Measurements from ENCODE around the gene LRRC70.

LRRC70 gene

GRCh38 chr5:62575066-62575465 lies 3.6 kb upstream of the LRRC70 start:
- no peak for TF ChIP-seq OSR1 (CRISPR knock-in tag; IDR thresholded peaks at IDR 0.05)
- no peak for TF ChIP-seq RARB (CRISPR knock-in tag; IDR thresholded peaks at IDR 0.05)
- TF ChIP-seq CSDC2 (CRISPR knock-in tag; IDR thresholded peaks at IDR 0.05): no peak
- no peak for ATAC-seq

GRCh38 chr5:62575489-62575888 lies 3.1 kb upstream of the LRRC70 start:
- TF ChIP-seq ESRRG (CRISPR knock-in tag; IDR thresholded peaks at IDR 0.05) (no peak), CSRNP3 (CRISPR knock-in tag; IDR thresholded peaks at IDR 0.05) (no peak), POU6F1 (CRISPR knock-in tag; IDR thresholded peaks at IDR 0.05; ENCODE audit: borderline replicate concordance, low read depth) (no peak), ZFP30 (CRISPR knock-in tag; IDR thresholded peaks at IDR 0.05) (no peak), RARB (CRISPR knock-in tag; IDR thresholded peaks at IDR 0.05) (no peak)
- no peak for ATAC-seq

- no peak for ATAC-seq
- TF ChIP-seq SNAI2 (CRISPR knock-in tag; IDR thresholded peaks at IDR 0.05): no peak
- no peak for TF ChIP-seq PATZ1 (CRISPR knock-in tag; IDR thresholded peaks at IDR 0.05; ENCODE audit: borderline replicate concordance)
- no peak for TF ChIP-seq TSHZ2 (CRISPR knock-in tag; IDR thresholded peaks at IDR 0.05)
- no peak for TF ChIP-seq RARB (CRISPR knock-in tag; IDR thresholded peaks at IDR 0.05)
- no peak for TF ChIP-seq ZC3H10 (CRISPR knock-in tag; IDR thresholded peaks at IDR 0.05)
- no peak for TF ChIP-seq ZFP3 (CRISPR knock-in tag; IDR thresholded peaks at IDR 0.05)
- no peak for TF ChIP-seq GLIS3 (CRISPR knock-in tag; IDR thresholded peaks at IDR 0.05)
- no peak for TF ChIP-seq POU6F1 (CRISPR knock-in tag; IDR thresholded peaks at IDR 0.05; ENCODE audit: borderline replicate concordance, low read depth)
- TF ChIP-seq CREB5 (CRISPR knock-in tag; IDR thresholded peaks at IDR 0.05; ENCODE audit: low read depth): no peak
- no peak for TF ChIP-seq CSRNP3 (CRISPR knock-in tag; IDR thresholded peaks at IDR 0.05)
- TF ChIP-seq TOX (CRISPR knock-in tag; IDR thresholded peaks at IDR 0.05; ENCODE audit: borderline replicate concordance): no peak
- TF ChIP-seq ZNF8 (CRISPR knock-in tag; IDR thresholded peaks at IDR 0.05): no peak
- no peak for TF ChIP-seq ZNF565 (CRISPR knock-in tag; conservative IDR thresholded peaks at IDR 0.05; ENCODE audit: low read depth)
- TF ChIP-seq PPARA (CRISPR knock-in tag; IDR thresholded peaks at IDR 0.05; ENCODE audit: borderline replicate concordance): no peak
- TF ChIP-seq ESRRG (CRISPR knock-in tag; IDR thresholded peaks at IDR 0.05): no peak
Measured at GRCh38 chr5:62576570-62577170, 1.9 kb upstream of the LRRC70 start.

Data from SK-N-SH treated with all-trans-retinoic acid at 6 μM for 48 hours (cell line).